Glomerular endothelial cell (primary cell): ENCODE data around the gene ARHGAP12. TPM values are rescaled to one million over a fixed set of nuclear protein-coding genes. Genes with fewer than 3 reads are reported as not detected.

Source experiments
- DNase-seq: peaks from one replicate; pipeline ENCODE4 v3.0.0-alpha.2; 2011; ENCODE audit warnings: low read depth, low spot score; ENCODE audit errors: extremely low read depth
- total RNA-seq: library from RNA; depleted of rRNA; stranded (reverse); fragments of >200 nt; gene quantifications from 2 replicates; pipeline ENCODE4 v1.2.3, GENCODE V29; 2015

The ARHGAP12 gene
- total RNA-seq, 1 donor from 2014 or later = 24.7 TPM

DNA sequence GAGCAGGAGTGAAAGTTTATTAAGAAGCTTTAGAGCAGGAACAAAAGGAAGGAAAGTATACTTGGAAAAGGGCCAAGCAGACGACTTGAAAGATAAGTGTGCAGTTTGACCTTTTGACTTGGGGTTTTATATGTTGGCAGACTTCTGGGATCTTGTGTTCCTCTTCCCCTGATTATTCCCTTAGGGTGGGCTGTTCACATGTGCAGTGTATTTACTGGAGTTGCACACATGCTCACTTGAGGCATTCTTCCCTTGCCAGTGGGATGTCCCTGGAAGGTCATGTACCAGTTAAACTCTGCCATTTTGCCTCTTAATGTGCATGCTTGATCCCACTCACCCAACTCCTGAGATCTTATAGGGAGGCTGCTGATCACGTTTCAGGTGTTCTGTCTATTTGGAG, 23.4 kb upstream of the ARHGAP12 start:
- no peak for DNase-seq

DNA sequence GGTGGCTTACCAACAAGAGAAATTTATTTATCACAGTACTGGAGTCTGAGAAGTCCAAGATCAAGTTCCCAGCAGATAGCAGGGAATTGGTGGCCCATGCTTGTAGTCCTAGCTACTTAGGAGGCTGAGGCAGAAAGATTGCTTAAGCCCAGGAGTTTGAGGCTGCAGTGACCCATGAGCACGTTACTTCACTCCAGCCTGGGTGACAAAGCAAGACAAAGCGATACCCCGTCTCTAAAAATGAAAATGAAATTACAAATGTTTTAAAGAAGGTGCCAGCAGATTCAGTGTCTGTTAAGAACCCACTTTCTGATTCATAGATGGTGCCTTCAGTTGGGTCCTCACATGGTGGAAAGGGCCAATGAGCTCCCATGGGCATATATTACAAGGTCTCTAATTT, 20.6 kb upstream of the ARHGAP12 start:
- DNase-seq = no peak

DNA sequence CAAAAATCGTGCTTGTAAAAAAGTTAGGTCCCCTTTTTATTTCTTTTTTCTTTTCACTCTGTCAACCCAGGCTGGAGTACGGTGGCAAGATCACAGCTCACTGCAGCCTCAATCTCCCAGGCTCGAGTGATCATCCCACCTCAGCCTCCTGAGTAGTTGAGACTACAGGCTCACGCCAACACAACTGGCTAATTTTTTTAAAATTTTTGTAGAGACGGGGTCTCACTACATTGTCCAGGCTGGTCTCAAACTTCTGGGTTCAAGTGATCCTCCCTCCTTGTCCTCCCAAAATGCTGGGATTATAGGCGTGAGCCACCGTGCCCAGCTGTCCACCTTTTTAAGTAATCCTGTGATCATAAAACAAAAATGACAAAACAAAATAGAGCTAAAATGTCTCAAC, 19.4 kb upstream of the ARHGAP12 start:
- DNase-seq = no peak

GRCh38 chr10:31947144-31947926, 18.7 kb upstream of the ARHGAP12 start:
- DNase-seq = no peak

DNA sequence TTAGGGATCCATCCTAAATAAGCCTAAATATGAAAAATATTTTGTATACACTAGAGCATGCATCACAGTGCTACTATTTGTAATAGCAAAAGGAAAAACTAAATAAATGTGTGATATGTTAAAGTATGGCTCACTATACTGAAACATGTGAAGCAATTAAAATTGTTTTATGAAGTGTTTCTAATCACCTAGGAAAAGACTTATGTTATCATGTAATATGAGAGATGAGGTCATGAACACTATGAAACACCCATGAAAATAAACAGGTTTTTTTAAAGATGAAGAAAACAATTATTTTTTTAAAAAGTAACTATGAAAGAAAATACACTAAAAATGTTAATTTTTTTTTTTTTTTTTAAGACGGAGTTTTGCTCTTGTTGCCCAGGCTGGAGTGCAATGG, 16.8 kb upstream of the ARHGAP12 start:
- no peak for DNase-seq

GRCh38 chr10:31944071-31944433, 15.4 kb upstream of the ARHGAP12 start:
- DNase-seq = no peak

DNA sequence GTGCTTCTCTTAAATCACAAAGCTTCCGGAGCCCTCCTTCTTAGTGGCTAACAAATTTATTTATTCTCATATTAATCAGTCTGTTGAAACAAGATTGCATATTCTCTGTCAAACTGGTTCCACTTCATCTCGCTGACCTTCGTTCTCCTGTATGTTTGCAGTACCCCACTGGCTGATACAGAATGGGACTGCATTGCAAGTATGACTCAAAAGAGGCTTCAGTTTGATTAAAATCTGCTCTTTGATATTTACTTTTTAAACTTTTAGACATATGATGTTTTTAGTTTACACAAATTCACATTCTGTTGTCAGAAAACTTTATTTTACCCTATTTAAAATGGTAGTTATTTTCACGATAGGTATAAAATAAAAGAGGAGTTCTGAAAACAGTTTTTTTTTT, 14.3 kb upstream of the ARHGAP12 start:
- no peak for DNase-seq

GRCh38 chr10:31942435-31942834, 13.8 kb upstream of the ARHGAP12 start:
- DNase-seq = no peak

DNA sequence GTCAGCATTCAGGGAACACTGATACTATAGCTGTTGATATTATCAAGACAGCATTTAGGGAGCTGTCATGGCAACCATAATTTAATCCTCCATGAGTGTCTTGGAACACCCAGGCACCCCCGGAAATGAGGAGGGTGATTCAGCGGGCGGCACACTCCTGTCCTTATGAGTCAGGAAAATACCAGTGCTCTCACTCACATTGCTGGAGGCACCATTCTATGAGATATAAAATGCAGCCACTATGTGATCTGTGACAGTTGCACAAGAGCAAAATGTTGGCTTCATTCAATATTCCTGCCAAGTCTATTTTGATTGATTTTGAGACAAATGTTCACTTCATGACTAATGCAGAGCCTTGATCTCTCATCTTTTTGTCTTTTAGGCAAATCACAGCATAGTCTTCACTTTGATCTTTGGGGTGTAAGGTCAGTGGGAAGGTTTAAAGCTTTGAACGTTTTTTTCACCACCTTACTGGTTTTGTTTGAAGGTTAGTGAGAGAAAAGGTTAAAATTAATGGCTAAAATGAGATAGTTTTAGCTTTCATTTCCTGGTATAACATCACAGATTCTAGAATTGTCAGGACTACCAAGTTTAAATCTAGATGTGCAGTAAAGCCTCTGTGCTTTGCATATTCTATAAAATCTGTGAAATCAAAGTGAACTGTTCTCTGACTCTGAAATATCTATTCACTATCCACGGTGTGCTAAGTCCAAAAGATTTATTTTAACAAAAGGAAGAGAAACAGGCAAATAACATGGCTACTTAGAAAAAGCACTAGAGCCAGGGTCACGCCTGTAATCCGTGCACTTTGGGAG, 12.4 kb upstream of the ARHGAP12 start:
- no peak for DNase-seq

DNA sequence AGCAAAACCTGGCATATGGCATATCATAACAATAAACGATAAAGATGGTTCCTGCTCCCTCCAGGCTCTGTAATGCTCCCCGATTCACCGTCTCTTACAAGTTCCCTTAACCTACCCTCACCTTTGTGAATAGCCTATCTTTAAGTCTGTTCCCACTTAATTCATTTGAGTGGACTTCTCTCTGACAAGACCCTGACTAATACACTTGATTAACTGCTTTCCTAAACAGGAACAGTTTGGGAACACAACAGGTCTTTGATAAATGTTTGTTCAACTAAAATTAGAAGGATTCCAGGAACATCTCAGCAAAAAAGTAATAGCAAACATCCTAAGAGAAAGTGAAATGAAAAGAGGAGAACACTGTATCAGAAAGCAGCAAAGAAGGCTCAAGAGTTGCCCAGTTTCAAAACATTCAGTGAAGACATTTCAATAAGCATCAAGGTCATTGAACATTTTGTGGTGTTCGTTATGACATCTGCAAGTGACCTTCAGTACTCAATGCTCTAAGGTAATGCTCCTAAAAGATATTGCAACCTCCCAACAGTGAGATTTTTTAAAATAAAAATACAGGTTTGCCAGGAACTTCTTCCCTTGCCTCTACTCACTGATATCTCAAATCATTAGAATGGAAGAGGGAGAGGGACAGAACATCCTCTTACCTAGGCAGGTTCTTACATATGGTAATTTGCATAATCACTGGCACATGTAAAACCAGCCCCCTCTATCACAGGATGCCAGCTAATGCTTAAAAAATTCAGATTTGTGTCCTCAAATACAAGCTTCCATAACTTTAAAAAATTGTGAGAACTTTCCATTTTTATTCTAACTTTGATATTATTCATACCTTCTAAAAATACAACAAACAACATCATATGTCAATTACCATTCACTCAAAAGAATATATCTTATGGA, 11.4 kb upstream of the ARHGAP12 start:
- no peak for DNase-seq

- no peak for DNase-seq
These were observed 8.7 kb upstream of the ARHGAP12 start for GRCh38 chr10:31937371-31937770.

DNA sequence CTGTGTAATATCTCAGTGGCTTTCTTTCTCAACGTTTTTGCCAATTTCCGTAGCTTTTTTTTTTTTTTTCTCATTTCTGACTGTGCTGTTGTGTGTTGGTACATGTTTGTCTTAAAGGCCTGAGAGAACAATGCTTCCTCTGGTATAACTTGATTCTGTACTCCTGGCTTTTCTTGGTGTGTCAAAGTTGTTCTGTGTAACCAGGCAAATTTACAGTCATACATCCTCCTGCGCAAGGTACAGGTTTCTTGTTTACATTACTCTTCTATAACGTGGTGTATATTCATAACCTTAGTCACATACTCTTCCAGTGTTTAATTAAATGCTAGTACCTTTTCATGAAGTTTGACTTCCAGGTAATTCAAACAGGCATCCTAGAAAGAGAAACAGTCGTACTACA, 8.3 kb upstream of the ARHGAP12 start:
- DNase-seq = no peak

GRCh38 chr10:31936086-31936485, 7.5 kb upstream of the ARHGAP12 start:
- DNase-seq = no peak

- DNase-seq = no peak
These were observed 7.0 kb upstream of the ARHGAP12 start for GRCh38 chr10:31935678-31936077.

DNA sequence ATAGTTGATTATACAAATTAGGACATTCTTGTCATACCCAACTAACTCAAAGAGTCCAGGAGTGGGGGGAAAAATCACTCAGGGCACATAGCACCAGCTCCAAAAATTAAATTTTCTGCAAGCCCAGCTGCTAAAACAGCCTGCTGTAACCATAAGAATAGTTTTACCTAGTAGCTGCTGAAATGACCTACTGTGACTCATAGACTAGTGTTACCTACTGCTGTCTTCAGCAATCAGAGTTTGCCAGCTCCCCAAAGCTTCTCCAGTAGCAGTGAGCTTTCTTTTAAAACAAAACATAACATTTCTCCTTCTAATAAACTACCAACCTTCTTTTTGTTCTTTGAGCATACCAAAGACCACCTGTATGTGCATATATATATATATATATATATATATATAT, 4.2 kb upstream of the ARHGAP12 start:
- DNase-seq = no peak

DNA sequence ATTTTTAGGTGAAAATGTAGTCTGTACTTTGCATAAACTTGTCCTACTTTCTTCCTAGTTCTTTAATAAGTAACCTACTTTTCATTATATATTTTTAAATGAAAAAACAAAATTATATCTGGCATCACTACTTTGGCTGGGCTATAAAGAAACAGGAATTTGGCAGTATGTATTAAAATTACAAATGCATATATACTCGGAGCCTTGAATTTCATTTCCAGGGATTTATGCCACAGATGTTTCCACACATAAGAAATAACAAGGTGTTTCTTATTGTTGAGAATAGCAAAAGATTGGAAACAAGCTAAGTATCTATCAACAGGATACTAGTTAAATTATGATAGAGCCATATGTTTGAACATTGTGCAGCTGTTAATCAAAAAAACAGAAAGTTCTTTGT, 2.2 kb upstream of the ARHGAP12 start:
- DNase-seq = no peak

DNA sequence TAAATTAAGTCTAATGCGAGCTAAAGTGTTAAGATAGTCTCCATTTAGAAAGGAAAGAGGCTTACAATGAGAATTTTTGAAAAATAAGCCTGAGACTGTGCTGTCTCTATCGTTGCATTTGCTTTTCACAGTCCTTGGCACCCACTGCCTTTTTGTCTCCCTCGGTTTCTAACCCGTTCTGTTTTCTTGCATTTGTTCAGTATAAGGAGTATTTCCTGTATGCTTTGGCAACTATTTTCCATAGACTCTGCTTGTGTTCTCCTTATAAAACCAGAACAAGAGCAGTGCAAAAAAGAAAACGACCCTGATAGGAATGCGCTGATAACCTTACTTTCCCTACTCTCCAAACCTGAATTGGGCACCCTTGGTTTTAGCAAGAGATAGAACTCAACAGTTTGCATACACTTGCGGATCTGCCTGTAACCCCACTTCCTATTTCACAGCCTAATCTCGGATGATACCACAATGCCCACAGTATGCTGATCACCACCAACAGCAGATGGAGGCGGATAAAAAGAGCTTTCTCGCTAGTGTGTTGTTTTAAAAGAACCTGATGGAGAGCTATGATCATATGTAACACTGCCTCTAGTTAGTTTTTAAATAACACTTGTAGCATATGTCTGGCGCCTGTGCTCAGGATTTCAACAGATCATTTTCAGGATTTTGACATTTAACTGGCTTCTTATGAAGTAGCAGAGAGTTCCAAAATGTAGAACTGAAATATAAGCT, 1.6 kb upstream of the ARHGAP12 start:
- DNase-seq = no peak

- DNase-seq = no peak
These were observed 811 bp upstream of the ARHGAP12 start for GRCh38 chr10:31929261-31930022.

DNA sequence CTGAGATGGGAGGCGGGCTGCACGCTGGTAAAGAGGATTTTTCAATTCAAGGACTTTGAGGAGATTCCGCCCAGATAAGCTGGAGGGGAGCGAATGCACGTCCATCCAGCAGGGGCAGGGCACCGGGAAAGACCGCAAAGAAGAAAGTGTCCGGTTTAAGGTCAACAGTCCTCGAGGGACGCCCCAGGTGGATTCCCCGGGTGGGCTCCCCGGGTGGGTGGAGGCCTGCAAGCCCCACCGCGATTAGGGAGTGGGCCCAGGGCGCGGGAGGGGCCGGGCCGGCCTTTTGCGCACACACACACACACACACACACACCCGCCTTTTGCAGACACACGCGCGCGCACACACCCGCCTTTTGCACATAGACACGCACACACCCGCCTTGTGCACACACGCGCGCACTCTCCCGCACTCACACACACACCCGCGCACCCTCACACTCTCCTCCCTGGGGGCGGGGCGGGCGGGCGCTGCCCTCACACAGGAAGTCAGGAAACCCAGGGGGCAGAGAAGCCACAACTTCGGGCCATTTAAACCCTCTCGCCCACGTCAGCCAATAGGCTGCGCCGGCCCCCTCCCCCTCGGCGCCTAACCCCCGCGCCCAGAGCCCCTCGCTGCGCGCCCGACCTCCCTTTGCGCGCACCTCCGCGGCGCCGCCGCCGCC, 615 bp downstream of the ARHGAP12 start:
- DNase-seq = no peak
